Endothelial cell of umbilical vein (primary cell): ENCODE data around the gene IRF2BPL. TPM values are rescaled to one million over a fixed set of nuclear protein-coding genes. Genes with fewer than 3 reads are reported as not detected.
A peak's percentile ranks its signal among the peaks of the same experiment; 100 is the strongest.

Source experiments
- BruUV-seq: library from RNA; stranded (reverse); fragments of 400-500 nt; replicated peaks from 2 replicates; lab custom pipeline; 2021; lab: Mats Ljungman, UMichigan
- CTCF ChIA-PET: fragments of 300-600, 350-600 bp; sonication (Branson Sonifier 250); formaldehyde crosslinking; loops from one replicate; lab custom pipeline; 2021; ENCODE audit warnings: antibody characterized with exemption, inconsistent platforms; lab: Charles Lee
- POLR2A ChIA-PET: fragments of 300-600, 350-600 bp; sonication (Branson Sonifier 250); formaldehyde crosslinking; loops from one replicate; lab custom pipeline; 2021; ENCODE audit warnings: antibody characterized with exemption, inconsistent platforms; lab: Charles Lee
- DNase-seq: peaks from one replicate; pipeline ENCODE4 v3.0.0-alpha.2; 2011; ENCODE audit warnings: low read depth, low spot score
- FAIRE-seq: peaks from 2 replicates; lab custom pipeline; 2011; peaks lifted over from hg19 to GRCh38; lab: Jason Lieb, UNC
- H2AFZ ChIP-seq: 2 replicates; pipeline ENCODE4 v1.6.0; 2012; ENCODE audit warnings: low read depth, low read length, control low read depth, inconsistent platforms
- H3K27ac ChIP-seq: 2 replicates; pipeline ENCODE4 v1.5.1; 2011; ENCODE audit warnings: low read depth, mild to moderate bottlenecking, control low read depth, low read length, moderate library complexity; ENCODE audit not compliant: insufficient read depth
- H3K27me3 ChIP-seq, 2 experiments: 2 replicates each; pipeline versions ENCODE4 v1.6.0 to v1.6.1; 2011; ENCODE audit warnings: low read length in 2 of 2, mixed read lengths in 1 of 2; ENCODE audit not compliant: control insufficient read depth in 2 of 2, insufficient read depth in 2 of 2
- H3K36me3 ChIP-seq, 2 experiments: 2 replicates in 1 of 2; 3 replicates in 1 of 2; pipeline ENCODE4 v1.5.1; 2011; ENCODE audit warnings: low read length in 2 of 2, mild to moderate bottlenecking in 1 of 2, moderate library complexity in 1 of 2; ENCODE audit not compliant: control insufficient read depth in 2 of 2, insufficient read depth in 2 of 2; ENCODE audit errors: extremely low read depth in 1 of 2
- H3K4me1 ChIP-seq: 3 replicates; pipeline ENCODE4 v1.5.1; 2011; ENCODE audit warnings: mild to moderate bottlenecking, low read length; ENCODE audit not compliant: control insufficient read depth, insufficient read depth; ENCODE audit errors: extremely low read depth
- H3K4me2 ChIP-seq: 2 replicates; pipeline ENCODE4 v1.6.1; 2011; ENCODE audit warnings: low read length, control low read depth, mixed read lengths; ENCODE audit not compliant: insufficient read depth
- H3K4me3 ChIP-seq, 3 experiments: fragments of 200-600 bp in 1 of 3; sonication (generic), shearing (Covaris generic) in 1 of 3; replicated peaks in 1 of 3; 2 replicates each; pipeline ENCODE4 v1.5.1; 2011 to 2016; ENCODE audit warnings: control low read depth in 3 of 3, low read length in 3 of 3, mild to moderate bottlenecking in 2 of 3, inconsistent platforms in 1 of 3, low read depth in 1 of 3, moderate library complexity in 1 of 3; ENCODE audit not compliant: insufficient read depth in 1 of 3
- H3K79me2 ChIP-seq: 2 replicates; pipeline ENCODE4 v1.6.0; 2012; ENCODE audit warnings: low read length, inconsistent platforms; ENCODE audit not compliant: control insufficient read depth, insufficient read depth
- H3K9ac ChIP-seq: replicated peaks from 2 replicates; pipeline ENCODE3; 2011; ENCODE audit warnings: low read length, control low read depth; ENCODE audit not compliant: insufficient read depth; ENCODE audit errors: extremely low read depth
- H3K9me1 ChIP-seq: replicated peaks from 3 replicates; pipeline ENCODE4 v1.6.0; 2011; ENCODE audit warnings: mild to moderate bottlenecking, low read length; ENCODE audit not compliant: control insufficient read depth, insufficient read depth; ENCODE audit errors: extremely low read depth
- H3K9me3 ChIP-seq: replicated peaks from 2 replicates; pipeline ENCODE4 v1.5.1; 2012; ENCODE audit warnings: low read length, inconsistent platforms; ENCODE audit not compliant: control insufficient read depth, insufficient read depth
- H4K20me1 ChIP-seq: replicated peaks from 2 replicates; pipeline ENCODE3; 2011; ENCODE audit warnings: mild to moderate bottlenecking, low read length; ENCODE audit not compliant: control insufficient read depth, insufficient read depth; ENCODE audit errors: extremely low read depth
- EZH2 ChIP-seq: IDR thresholded peaks from 2 replicates; pipeline ENCODE4 v1.6.1; 2012; ENCODE audit warnings: borderline replicate concordance, low read depth, mild to moderate bottlenecking, moderate library complexity, low read length, inconsistent platforms; ENCODE audit not compliant: severe bottlenecking
- FOS ChIP-seq: IDR thresholded peaks from 2 replicates; pipeline ENCODE4 v1.6.1; 2011; ENCODE audit warnings: mild to moderate bottlenecking, low read length, moderate library complexity, borderline replicate concordance; ENCODE audit not compliant: insufficient read depth
- GATA2 ChIP-seq: IDR thresholded peaks from 2 replicates; pipeline ENCODE4 v1.7.0; 2011; ENCODE audit warnings: low read depth, mild to moderate bottlenecking, moderate library complexity, mixed read lengths, low read length; ENCODE audit not compliant: insufficient read length, insufficient read depth
- JUN ChIP-seq: IDR thresholded peaks from 2 replicates; pipeline ENCODE4 v1.6.1; 2011; ENCODE audit warnings: borderline replicate concordance, low read depth; ENCODE audit not compliant: insufficient read length, insufficient read depth
- MAX ChIP-seq: IDR thresholded peaks from 2 replicates; pipeline ENCODE4 v1.6.1; 2011; ENCODE audit not compliant: insufficient read depth, insufficient read length
- MYC ChIP-seq: IDR thresholded peaks from one replicate; pipeline ENCODE4 v1.6.1; 2011; ENCODE audit warnings: mild to moderate bottlenecking, low read depth, low read length
- POLR2A ChIP-seq: IDR thresholded peaks from 2 replicates; pipeline ENCODE4 v1.6.1; 2012; ENCODE audit warnings: low read depth, mild to moderate bottlenecking, control low read depth, low read length
- POLR2AphosphoS5 ChIP-seq: IDR thresholded peaks from 2 replicates; pipeline ENCODE4 v1.6.1; 2012; ENCODE audit warnings: low read depth, mild to moderate bottlenecking, control low read depth, low read length, moderate library complexity; ENCODE audit not compliant: insufficient read depth
- dilution Hi-C: fragments of 300-500 bp; cut with MboI; formaldehyde crosslinking; loops from one replicate; pipeline ENCODE4 v1.15.0; 2019; ENCODE audit warnings: low sequenced_read_pairs; ENCODE audit not compliant: extremely low pct_ligation_motif_present
- intact Hi-C: fragments of 100-400 bp; cut with micrococcal nuclease; formaldehyde crosslinking; loops from one replicate; pipeline ENCODE4 v1.10.0; 2022
- polyA plus RNA-seq, 4 experiments: library from polyadenylated mRNA; depleted of rRNA in 3 of 4; stranded (reverse) in 3 of 4; unstranded in 1 of 4; fragments of >200 nt; gene quantifications; 2 replicates each; pipeline versions ENCODE4 v1.2.1 to v1.2.3, GENCODE V29; 2011 to 2012; ENCODE audit warnings: missing spikeins in 1 of 4
- total RNA-seq: library from RNA; stranded (reverse); gene quantifications from 2 replicates; pipeline ENCODE4 v1.2.3, GENCODE V29; 2021
- TF ChIP-seq, protein P1 (sequence below), 2 donors: IDR thresholded peaks; 1 replicate in 1 of 2; 2 replicates in 1 of 2; pipeline ENCODE4 v1.5.1; 2011; ENCODE audit warnings: low read length in 2 of 2, mild to moderate bottlenecking in 2 of 2, moderate library complexity in 2 of 2, control low read depth in 1 of 2, inconsistent platforms in 1 of 2, low read depth in 1 of 2; ENCODE audit not compliant: insufficient read depth in 1 of 2; ENCODE audit errors: extremely low read depth in 1 of 2

Gene IRF2BPL
- total and polyA plus RNA-seq, 2 donors (not counting 3 experiments of a cell fraction or from before 2014, with no cell fraction given) = 9.3 to 23.3 TPM

GRCh38 chr14:77037215-77037937 lies 8.9 kb upstream of the IRF2BPL start:
- CTCF ChIA-PET = interaction anchor here (1.2 to 1.5 kb wide), 3 partner anchors 10 to 124 kb away, joined by 3 to 5 read pairs (median 4); no protein-coding TSS in a partner anchor
- FAIRE-seq (no peak), DNase-seq (no peak)
- Histone ChIP-seq H3K27ac (peak overlapping the region; percentile 79), H3K9me1 (no peaks in the 10 kb centered on the region), H3K79me2 (no peaks in the 10 kb centered on the region), H3K4me2 (peak overlapping the region; percentile 59), H3K9ac (peak overlapping the region; percentile 46), H3K27me3 (no peaks in the 10 kb centered on the region), H2AFZ (peak overlapping the region; percentile 69), H3K36me3 (no peaks in the 10 kb centered on the region), H3K9me3 (no peaks in the 10 kb centered on the region), H3K4me1 (peaks cover 73% of the 10 kb centered on the region), H4K20me1 (no peaks in the 10 kb centered on the region), H3K4me3 (peak overlapping the region in 1 of 3 experiments; percentile 3)
- POLR2A ChIA-PET = no interaction called here
- intact Hi-C loops (no loop called here), dilution Hi-C loops (no loop called here)
- TF ChIP-seq EZH2 (no peak), JUN (no peak), MYC (no peak), GATA2 (no peak), POLR2A (no peak), FOS (no peak), POLR2AphosphoS5 (no peak), MAX (no peak)
- TF ChIP-seq, protein P1, sequence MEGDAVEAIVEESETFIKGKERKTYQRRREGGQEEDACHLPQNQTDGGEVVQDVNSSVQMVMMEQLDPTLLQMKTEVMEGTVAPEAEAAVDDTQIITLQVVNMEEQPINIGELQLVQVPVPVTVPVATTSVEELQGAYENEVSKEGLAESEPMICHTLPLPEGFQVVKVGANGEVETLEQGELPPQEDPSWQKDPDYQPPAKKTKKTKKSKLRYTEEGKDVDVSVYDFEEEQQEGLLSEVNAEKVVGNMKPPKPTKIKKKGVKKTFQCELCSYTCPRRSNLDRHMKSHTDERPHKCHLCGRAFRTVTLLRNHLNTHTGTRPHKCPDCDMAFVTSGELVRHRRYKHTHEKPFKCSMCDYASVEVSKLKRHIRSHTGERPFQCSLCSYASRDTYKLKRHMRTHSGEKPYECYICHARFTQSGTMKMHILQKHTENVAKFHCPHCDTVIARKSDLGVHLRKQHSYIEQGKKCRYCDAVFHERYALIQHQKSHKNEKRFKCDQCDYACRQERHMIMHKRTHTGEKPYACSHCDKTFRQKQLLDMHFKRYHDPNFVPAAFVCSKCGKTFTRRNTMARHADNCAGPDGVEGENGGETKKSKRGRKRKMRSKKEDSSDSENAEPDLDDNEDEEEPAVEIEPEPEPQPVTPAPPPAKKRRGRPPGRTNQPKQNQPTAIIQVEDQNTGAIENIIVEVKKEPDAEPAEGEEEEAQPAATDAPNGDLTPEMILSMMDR (IDR thresholded peaks at IDR 0.05; ENCODE audit: extremely low read depth in 1 of 2, insufficient read depth in 1 of 2, low read depth in 1 of 2, low read length in 2 of 2) = no peak
- BruUV-seq = no TSS peak
